DOHH2 (cell line): ENCODE results near the gene QRFP.

Experiments used
- CTCF ChIP-seq: fragments of 200-600 bp; sonication (generic); IDR thresholded peaks from one replicate; pipeline ENCODE4 v1.5.1; 2014; ENCODE audit warnings: antibody characterized with exemption, mild to moderate bottlenecking, low read depth, low read length; ENCODE audit not compliant: poor library complexity, severe bottlenecking
- EZH2phosphoT487 ChIP-seq: fragments of 200-600 bp; sonication (generic); IDR thresholded peaks from 2 replicates; pipeline ENCODE4 v1.6.1; 2017; ENCODE audit warnings: borderline replicate concordance, mild to moderate bottlenecking, antibody characterized with exemption, low read length, moderate library complexity, mixed read lengths

- TF ChIP-seq CTCF, result no peak
- no peak for TF ChIP-seq EZH2phosphoT487
Observed at GRCh38 chr9:130857864-130858738, 38.5 kb downstream of the QRFP start.
